SJCRH30 (cell line): ENCODE data around the gene A4GNT. TPM values are rescaled to one million over a fixed set of nuclear protein-coding genes. Genes with fewer than 3 reads are reported as not detected.

Source experiments
- DNase-seq, 2 experiments: peaks; one replicate each; pipeline ENCODE4 v3.0.0-alpha.2; 2015 to 2020
- H3K27ac ChIP-seq: fragments of 250-450 bp; sonication (Bioruptor Pico); 2 replicates; pipeline ENCODE4 v1.5.1; 2020; ENCODE audit warnings: mild to moderate bottlenecking, moderate library complexity
- H3K27me3 ChIP-seq: fragments of 250-450 bp; sonication (Bioruptor Pico); 2 replicates; pipeline ENCODE4 v1.5.1; 2020; ENCODE audit warnings: mild to moderate bottlenecking, moderate library complexity
- H3K36me3 ChIP-seq: fragments of 250-450 bp; sonication (Bioruptor Pico); 2 replicates; pipeline ENCODE4 v1.5.1; 2020; ENCODE audit warnings: mild to moderate bottlenecking, moderate library complexity
- H3K4me1 ChIP-seq: fragments of 250-450 bp; sonication (Bioruptor Pico); 2 replicates; pipeline ENCODE4 v1.5.1; 2020; ENCODE audit warnings: mild to moderate bottlenecking, moderate library complexity
- H3K4me3 ChIP-seq: fragments of 250-450 bp; sonication (Bioruptor Pico); 2 replicates; pipeline ENCODE4 v1.5.1; 2020; ENCODE audit warnings: mild to moderate bottlenecking, moderate library complexity
- H3K9me3 ChIP-seq: fragments of 250-450 bp; sonication (Bioruptor Pico); replicated peaks from 2 replicates; pipeline ENCODE4 v1.5.1; 2020; ENCODE audit warnings: mild to moderate bottlenecking, moderate library complexity
- total RNA-seq: library from RNA; depleted of rRNA; stranded (reverse); fragments of >200 nt; shearing (Covaris generic); gene quantifications from 2 replicates; pipeline ENCODE4 v1.2.3, GENCODE V29; 2014; rRNA removed

The A4GNT gene
- total RNA-seq, 1 experiment from 2014 or later = 0.16 TPM

- peaks cover 19% of the 10 kb centered on the region for H3K4me1 ChIP-seq
- H3K27ac ChIP-seq = no peak overlapping the region
- no peaks in the 10 kb centered on the region for H3K27me3 ChIP-seq
- DNase-seq = no peak
- H3K36me3 ChIP-seq = peaks cover 23% of the 10 kb centered on the region
- H3K9me3 ChIP-seq = no peaks in the 10 kb centered on the region; the same call in 1 of the 2 replicates
- no peak overlapping the region for H3K4me3 ChIP-seq
Observed at GRCh38 chr3:138078096-138078495, 54.1 kb downstream of the A4GNT start.

Other genes starting within 250 kb of the A4GNT start
- gene CLDN18, start 122.2 kb downstream of the A4GNT start, total RNA-seq = not detected in 2 replicates
- 11.0 and 19.7 TPM in 2 replicates for gene DZIP1L, start 16.8 kb downstream of the A4GNT start, total RNA-seq
- 25.2 and 28.1 TPM in 2 replicates for gene DBR1, start 42.5 kb upstream of the A4GNT start, total RNA-seq
- gene ARMC8, start 54.9 kb upstream of the A4GNT start, total RNA-seq = 63.3 and 64.3 TPM in 2 replicates
- gene NME9, start 197.5 kb upstream of the A4GNT start, total RNA-seq = 0.08 TPM in 1 of 2 replicates, not detected in the other
- gene MRAS, start 216.2 kb upstream of the A4GNT start, total RNA-seq = 57.8 and 63.6 TPM in 2 replicates